Right lobe of liver (tissue), 4 donors: ENCODE data around the gene DDIT3.

Source experiments
- CTCF ChIP-seq, 4 donors: fragments of 200-600 bp in 3 of 4; fragments of 450-650 bp in 1 of 4; IDR thresholded peaks; one replicate each; pipeline versions ENCODE4 v1.5.1 to v1.8.0; 2016 to 2022; ENCODE audit warnings: antibody characterized with exemption in 4 of 4, mild to moderate bottlenecking in 2 of 4
- POLR2A ChIP-seq: fragments of 450-650 bp; IDR thresholded peaks from one replicate; pipeline ENCODE4 v1.6.1; 2017; ENCODE audit warnings: antibody characterized with exemption, mild to moderate bottlenecking
- donor health status: DM: no; HTN: no; CAD: no.
- donor health status: DM: no; HTN: no; CAD: no.
- donor health status: DM: no; HTN: yes; CAD: no.

GRCh38 chr12:57487055-57487596, 33.2 kb downstream of the DDIT3 start:
- no peak for TF ChIP-seq CTCF (IDR thresholded peaks at IDR 0.05)
- TF ChIP-seq POLR2A: no peak
